ENCODE measurements around the gene TMCO1.

DNA sequence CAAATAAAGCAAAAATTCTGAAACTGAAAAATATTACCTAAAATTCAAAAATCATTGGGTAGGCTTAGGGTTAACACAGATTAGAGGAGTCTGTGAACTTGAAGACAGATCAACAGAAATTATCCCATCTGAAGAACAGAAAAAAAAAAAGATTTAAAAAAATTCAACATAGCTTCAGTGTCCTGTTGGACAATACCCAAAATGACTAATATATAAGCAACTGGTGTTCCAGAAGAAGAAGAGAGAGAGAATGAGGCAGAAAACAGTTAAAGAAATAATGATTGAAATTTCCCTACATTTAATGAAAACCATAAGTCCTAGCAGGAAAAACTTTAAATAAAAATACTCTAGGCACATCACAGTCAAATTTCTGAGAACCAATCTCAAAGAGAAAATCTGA, 31.5 kb downstream of the TMCO1 start:
- TF ChIP-seq POLR2AphosphoS5 (IDR thresholded peaks at IDR 0.05; ENCODE audit: borderline replicate concordance, low read depth, low read length): no peak
- no peak for TF ChIP-seq EZH2 (IDR thresholded peaks at IDR 0.05)

Data from SK-N-MC (cell line).